Cardiac muscle cell (in vitro differentiated cells and primary cell): ENCODE measurements around the gene GAPDH. TPM values are rescaled to one million over a fixed set of nuclear protein-coding genes. Genes with fewer than 3 reads are reported as not detected.

ENCODE experiments used
- DNase-seq, 2 donors: peaks; one replicate each; pipeline versions ENCODE4 v3.0.0 to v3.0.0-alpha.2; 2010 to 2017; ENCODE audit warnings: low read depth in 1 of 2, low spot score in 1 of 2
- H3K27ac ChIP-seq: fragments of 200-600 bp; sonication (generic); 2 replicates; pipeline ENCODE4 v1.5.1; 2016
- H3K27me3 ChIP-seq: fragments of 200-600 bp; sonication (generic); 2 replicates; pipeline ENCODE4 v1.6.0; 2016; ENCODE audit warnings: control low read depth
- H3K36me3 ChIP-seq: fragments of 200-600 bp; sonication (generic); 2 replicates; pipeline ENCODE4 v1.5.1; 2016; ENCODE audit warnings: control low read depth
- H3K4me1 ChIP-seq: fragments of 200-600 bp; sonication (generic); 2 replicates; pipeline ENCODE4 v1.8.1; 2017; ENCODE audit warnings: low read depth, mild to moderate bottlenecking, mixed run types
- H3K4me3 ChIP-seq: fragments of 200-600 bp; sonication (generic); 2 replicates; pipeline ENCODE4 v1.5.1; 2016; ENCODE audit warnings: mild to moderate bottlenecking
- H3K9me3 ChIP-seq: fragments of 200-600 bp; sonication (generic); 2 replicates; pipeline ENCODE4 v1.5.1; 2017; ENCODE audit warnings: low read depth, mild to moderate bottlenecking, control low read depth
- CTCF ChIP-seq: IDR thresholded peaks from 2 replicates; pipeline ENCODE4 v1.5.1; 2012; ENCODE audit warnings: low read depth, mild to moderate bottlenecking, low read length
- polyA plus RNA-seq: library from polyadenylated mRNA; unstranded; fragments of >200 nt; fragmentation: Nextera tagmentation; extraction: Ambion mirVana; gene quantifications from 2 replicates; pipeline ENCODE4 v1.2.1, GENCODE V29; 2016
- total RNA-seq: library from RNA; depleted of rRNA; stranded (reverse); fragments of >200 nt; gene quantifications from 2 replicates; pipeline ENCODE4 v1.2.3, GENCODE V29; 2016

The GAPDH gene
- total and polyA plus RNA-seq, 2 experiments from 2014 or later = 8,013 to 14,299 TPM

GRCh38 chr12:6570264-6570887 lies 36.1 kb downstream of the GAPDH start:
- H3K36me3 ChIP-seq = peaks cover 57% of the 10 kb centered on the region
- peak in 1 of 2 donors; percentile 65 for DNase-seq
- no peak overlapping the region for H3K4me3 ChIP-seq
- no peaks in the 10 kb centered on the region for H3K4me1 ChIP-seq
- no peaks in the 10 kb centered on the region for H3K27me3 ChIP-seq
- no peaks in the 10 kb centered on the region for H3K9me3 ChIP-seq
- H3K27ac ChIP-seq = no peak overlapping the region
- TF ChIP-seq CTCF = peak; percentile 51

GRCh38 chr12:6573001-6573400 lies 38.7 kb downstream of the GAPDH start:
- peaks cover 74% of the 10 kb centered on the region for H3K36me3 ChIP-seq
- peak in 1 of 2 donors; percentile 68 for DNase-seq
- H3K27me3 ChIP-seq = no peaks in the 10 kb centered on the region
- no peak for TF ChIP-seq CTCF
- H3K9me3 ChIP-seq = no peaks in the 10 kb centered on the region
- H3K4me3 ChIP-seq = no peak overlapping the region
- no peaks in the 10 kb centered on the region for H3K4me1 ChIP-seq
- peak overlapping the region; percentile 37 for H3K27ac ChIP-seq

- no peaks in the 10 kb centered on the region for H3K4me1 ChIP-seq
- no peak overlapping the region for H3K4me3 ChIP-seq
- TF ChIP-seq CTCF = no peak
- H3K36me3 ChIP-seq = peaks cover 86% of the 10 kb centered on the region
- H3K27me3 ChIP-seq = no peaks in the 10 kb centered on the region
- DNase-seq = no peak
- H3K9me3 ChIP-seq = no peaks in the 10 kb centered on the region
- H3K27ac ChIP-seq = no peak overlapping the region
Measured at GRCh38 chr12:6574576-6575295, 40.4 kb downstream of the GAPDH start.

- H3K27me3 ChIP-seq = no peaks in the 10 kb centered on the region
- H3K4me3 ChIP-seq = no peak overlapping the region
- H3K36me3 ChIP-seq = peaks cover 82% of the 10 kb centered on the region
- DNase-seq = no peak
- TF ChIP-seq CTCF = no peak
- no peaks in the 10 kb centered on the region for H3K9me3 ChIP-seq
- H3K27ac ChIP-seq = no peak overlapping the region
- no peaks in the 10 kb centered on the region for H3K4me1 ChIP-seq
Measured at GRCh38 chr12:6575648-6576047, 41.3 kb downstream of the GAPDH start.

GRCh38 chr12:6582196-6582595 lies 47.9 kb downstream of the GAPDH start:
- Histone ChIP-seq H3K27ac (no peak overlapping the region), H3K4me1 (no peaks in the 10 kb centered on the region), H3K36me3 (peaks cover 85% of the 10 kb centered on the region), H3K27me3 (no peaks in the 10 kb centered on the region), H3K4me3 (no peak overlapping the region), H3K9me3 (no peaks in the 10 kb centered on the region)
- peak; percentile 15 for TF ChIP-seq CTCF
- DNase-seq = no peak
